HepG2 (cell line): ENCODE data around the gene RAMP3. TPM values are rescaled to one million over a fixed set of nuclear protein-coding genes. Genes with fewer than 3 reads are reported as not detected.

Source experiments
- ATAC-seq: fragments of 200-7000 bp; cut with Tn5 transposase; 3 replicates; pipeline ENCODE4 v1.9.1; 2020; ENCODE audit warnings: mild to moderate bottlenecking, moderate library complexity
- BruUV-seq: library from RNA; stranded (reverse); fragments of 400-500 nt; replicated peaks from 2 replicates; lab custom pipeline; 2021; lab: Mats Ljungman, UMichigan
- CTCF ChIA-PET: fragments of 300-600 bp; formaldehyde crosslinking; extraction: SDS; loops from one replicate; lab custom pipeline; 2021; ENCODE audit warnings: low total read pairs, inconsistent platforms, low intra/inter-chr PET ratio; lab: Yijun Ruan, JAX
- POLR2A ChIA-PET: fragments of 350-600 bp; sonication (Branson Sonifier 250); formaldehyde crosslinking; loops from one replicate; lab custom pipeline; 2020; ENCODE audit warnings: antibody characterized with exemption, inconsistent platforms; lab: Yijun Ruan, JAX
- DNase-seq: peaks from one replicate; pipeline ENCODE4 v3.0.0-alpha.2; 2015; ENCODE audit warnings: low spot score
- FAIRE-seq: peaks from 3 replicates; lab custom pipeline; 2011; peaks lifted over from hg19 to GRCh38; lab: Jason Lieb, UNC
- H2AFZ ChIP-seq: one replicate; pipeline ENCODE4 v1.6.1; 2011; ENCODE audit warnings: low read length, inconsistent platforms
- H3K27ac ChIP-seq: fragments of 300-600 bp; 3 replicates; pipeline ENCODE4 v1.8.0; 2011; ENCODE audit warnings: mixed run types, mild to moderate bottlenecking, mixed read lengths, low read length, inconsistent platforms; ENCODE audit not compliant: insufficient read depth; ENCODE audit errors: extremely low read length
- H3K27me3 ChIP-seq, 2 experiments: fragments of 200-600 bp in 1 of 2; 2 replicates in 1 of 2; 3 replicates in 1 of 2; pipeline versions ENCODE4 v1.6.0 to v1.8.0; 2011; ENCODE audit warnings: low read length in 2 of 2, mild to moderate bottlenecking in 2 of 2, moderate library complexity in 2 of 2, inconsistent platforms in 1 of 2; ENCODE audit not compliant: insufficient read depth in 2 of 2, control insufficient read depth in 1 of 2
- H3K36me3 ChIP-seq, 2 experiments: fragments of 200-600 bp in 1 of 2; replicated peaks in 1 of 2; 2 replicates in 1 of 2; 3 replicates in 1 of 2; pipeline versions ENCODE4 v1.5.1 to v1.8.0; 2011; ENCODE audit warnings: low read length in 2 of 2, inconsistent platforms in 1 of 2; ENCODE audit not compliant: insufficient read depth in 2 of 2, control insufficient read depth in 1 of 2
- H3K4me1 ChIP-seq: 2 replicates; pipeline ENCODE4 v1.5.1; 2012; ENCODE audit warnings: low read length, inconsistent platforms; ENCODE audit not compliant: insufficient read depth
- H3K4me2 ChIP-seq: 2 replicates; pipeline ENCODE4 v1.6.0; 2011; ENCODE audit warnings: low read depth, low read length, inconsistent platforms
- H3K4me3 ChIP-seq, 3 experiments: fragments of 200-600 bp in 1 of 3; sonication (generic), shearing (Covaris generic) in 1 of 3; replicated peaks in 1 of 3; 2 replicates each; pipeline ENCODE4 v1.5.1; 2011 to 2016; ENCODE audit warnings: low read length in 3 of 3, inconsistent platforms in 2 of 3, low read depth in 2 of 3, mild to moderate bottlenecking in 2 of 3, control low read depth in 1 of 3, mixed read lengths in 1 of 3; ENCODE audit not compliant: insufficient read depth in 1 of 3
- H3K79me2 ChIP-seq: one replicate; pipeline ENCODE4 v1.6.1; 2011; ENCODE audit warnings: low read length, inconsistent platforms; ENCODE audit not compliant: insufficient read depth
- H3K9ac ChIP-seq: 2 replicates; pipeline ENCODE4 v1.6.0; 2011; ENCODE audit warnings: mild to moderate bottlenecking, low read depth, low read length, inconsistent platforms; ENCODE audit not compliant: insufficient read depth
- H3K9me3 ChIP-seq: 2 replicates; pipeline ENCODE4 v1.5.1; 2012; ENCODE audit warnings: mild to moderate bottlenecking, low read length
- H4K20me1 ChIP-seq: 2 replicates; pipeline ENCODE4 v1.6.0; 2011; ENCODE audit warnings: inconsistent platforms, mild to moderate bottlenecking, low read length, moderate library complexity; ENCODE audit not compliant: insufficient read depth
- GLI4 ChIP-seq: sonication (generic); formaldehyde crosslinking; IDR thresholded peaks from 2 replicates; pipeline ENCODE4 v1.5.1; 2020; ENCODE audit warnings: missing genetic modification reagents, mild to moderate bottlenecking, moderate library complexity, borderline replicate concordance
- NR1H2 ChIP-seq: sonication (generic); formaldehyde crosslinking; IDR thresholded peaks from 2 replicates; pipeline ENCODE4 v1.8.1; 2022; ENCODE audit warnings: low read depth, missing genetic modification reagents, borderline replicate concordance
- RARG ChIP-seq: sonication (generic); formaldehyde crosslinking; IDR thresholded peaks from 2 replicates; pipeline ENCODE4 v1.4.0; 2020; ENCODE audit warnings: low read depth, mild to moderate bottlenecking, missing genetic modification reagents
- RXRB ChIP-seq: IDR thresholded peaks from 2 replicates; pipeline ENCODE4 v1.6.1; 2016; ENCODE audit warnings: borderline replicate concordance, missing genetic modification reagents, missing compliant biosample characterization
- STAG1 ChIP-seq: sonication (generic); formaldehyde crosslinking; IDR thresholded peaks from 2 replicates; pipeline ENCODE4 v1.4.0; 2020; ENCODE audit warnings: missing genetic modification reagents
- TBX3 ChIP-seq: fragments of 450-650 bp; IDR thresholded peaks from 2 replicates; pipeline ENCODE4 v1.6.1; 2017; ENCODE audit warnings: antibody characterized with exemption, mild to moderate bottlenecking, inconsistent platforms, borderline replicate concordance
- ZNF564 ChIP-seq: sonication (generic); formaldehyde crosslinking; IDR thresholded peaks from 2 replicates; pipeline ENCODE4 v1.8.1; 2023; ENCODE audit warnings: mild to moderate bottlenecking, missing genetic modification reagents
- WGBS: methylation state at CpG from one replicate; pipeline ENCODE4 v1.1.6; 2017; ENCODE audit warnings: low lambda C conversion rate; 5-methylcytosine and 5-hydroxymethylcytosine counted together
- in situ Hi-C: cut with HindIII; loops from 2 replicates; pipeline ENCODE4 v1.10.0; 2017; ENCODE audit warnings: low pct_unique_long_range_greater_than_20kb; ENCODE audit not compliant: extremely low pct_ligation_motif_present
- intact Hi-C: fragments of 100-400 bp; cut with micrococcal nuclease; formaldehyde crosslinking; loops from one replicate; pipeline ENCODE4 v1.10.0; 2022; ENCODE audit not compliant: unreplicated experiment
- polyA plus RNA-seq, 8 experiments: library from polyadenylated mRNA; depleted of rRNA in 3 of 8; stranded (reverse) in 7 of 8; unstranded in 1 of 8; fragments of >200 nt; fragmentation: Illumina TruSeq in 4 of 8; extraction: Trizol in 4 of 8; gene quantifications; 2 replicates each; pipeline versions ENCODE4 v1.2.1 to v1.2.3, GENCODE V29; 2011 to 2016; ENCODE audit warnings: low read depth in 4 of 8, missing spikeins in 1 of 8, mixed read lengths in 1 of 8; ENCODE audit not compliant: insufficient read depth in 1 of 8
- total RNA-seq, 5 experiments: library from RNA; depleted of rRNA; stranded (reverse); fragments of >200 nt; fragmentation: Illumina TruSeq; extraction: Trizol; gene quantifications; 2 replicates each; pipeline ENCODE4 v1.2.3, GENCODE V29; 2016; ENCODE audit warnings: low read depth in 1 of 5
- TF ChIP-seq, protein P1 (sequence below): sonication (generic); formaldehyde crosslinking; IDR thresholded peaks from 2 replicates; pipeline ENCODE4 v1.5.0; 2020; ENCODE audit warnings: mild to moderate bottlenecking, missing genetic modification reagents, moderate library complexity

Gene RAMP3
- total and polyA plus RNA-seq, 2 of the 13 experiments (the other 11 are each of a cell fraction or from before 2014, with no cell fraction given): not detected

DNA sequence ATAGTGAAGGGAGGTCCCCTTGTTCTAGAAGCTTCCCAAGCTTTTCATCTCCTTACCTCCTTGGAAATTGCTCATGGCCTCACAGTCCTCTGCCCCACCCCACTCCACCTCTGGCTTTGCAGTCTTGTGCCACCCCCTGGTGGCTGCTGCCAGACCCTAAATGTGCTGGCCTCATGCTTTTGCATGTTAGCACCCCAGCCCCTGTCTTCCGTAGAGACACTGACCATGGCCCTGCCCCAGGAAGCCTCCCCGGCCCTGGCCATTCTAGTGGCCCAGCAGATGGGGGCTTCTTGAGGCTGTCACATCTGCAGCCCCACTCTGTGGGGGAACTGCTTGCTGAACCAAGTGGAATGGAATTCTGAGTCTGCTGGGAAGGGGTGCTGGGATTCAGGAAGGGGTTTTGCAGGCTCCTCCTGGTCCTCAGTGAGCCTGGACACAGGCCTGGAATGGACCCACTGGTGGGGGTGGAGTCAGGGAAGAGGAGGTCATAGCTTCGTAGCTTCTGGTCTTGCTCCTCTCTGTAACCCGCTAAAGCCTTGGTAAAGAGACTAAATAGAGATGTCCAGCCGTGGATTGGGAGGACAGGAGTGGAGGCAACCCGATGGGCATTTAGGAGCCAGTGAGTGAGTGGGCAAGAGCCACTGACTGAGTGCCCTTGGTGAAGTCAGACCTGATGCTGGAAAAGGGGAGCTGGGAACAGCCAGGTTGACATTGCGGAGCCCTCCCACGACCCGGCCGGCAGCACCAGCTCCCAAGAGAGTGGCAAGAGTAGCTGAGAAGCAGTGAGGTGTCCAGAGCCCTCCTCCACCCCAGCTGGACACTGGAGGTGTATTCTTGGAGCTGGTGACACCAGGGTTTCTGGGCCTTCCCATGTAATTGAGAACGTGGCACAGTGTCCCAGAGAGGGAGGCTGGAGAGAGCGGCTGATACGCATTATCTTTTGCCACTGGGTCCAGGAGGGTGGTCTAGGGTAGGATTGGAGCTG, 20.9 kb downstream of the RAMP3 start:
- in situ Hi-C loops: no loop called here
- DNase-seq (peak; percentile 4), ATAC-seq (peak; percentile 69), FAIRE-seq (no peak)
- intact Hi-C loops: no loop called here
- H3K79me2 ChIP-seq: no peaks in the 10 kb centered on the region
- POLR2A ChIA-PET: no interaction called here
- H3K36me3 ChIP-seq: no peaks in the 10 kb centered on the region
- H3K4me1 ChIP-seq: no peaks in the 10 kb centered on the region
- H2AFZ ChIP-seq: no peak overlapping the region
- no peak overlapping the region for H3K4me2 ChIP-seq
- 0% methylated on average over 7 of the region's 13 CpGs for WGBS
- peaks cover 6 to 35% of the 10 kb centered on the region in 2 experiments; a peak in 4 of 5 replicates for H3K27me3 ChIP-seq
- CTCF ChIA-PET: no interaction called here
- H3K4me3 ChIP-seq: no peak overlapping the region
- H4K20me1 ChIP-seq: no peaks in the 10 kb centered on the region
- TF ChIP-seq TBX3: no peak
- no peak for TF ChIP-seq ZNF564
- no peak for TF ChIP-seq RXRB
- peak; percentile 44 for TF ChIP-seq STAG1 (CRISPR knock-in tag)
- TF ChIP-seq NR1H2: no peak
- no peak for TF ChIP-seq RARG (CRISPR knock-in tag)
- no peak for TF ChIP-seq GLI4 (CRISPR knock-in tag)
- TF ChIP-seq, protein P1, sequence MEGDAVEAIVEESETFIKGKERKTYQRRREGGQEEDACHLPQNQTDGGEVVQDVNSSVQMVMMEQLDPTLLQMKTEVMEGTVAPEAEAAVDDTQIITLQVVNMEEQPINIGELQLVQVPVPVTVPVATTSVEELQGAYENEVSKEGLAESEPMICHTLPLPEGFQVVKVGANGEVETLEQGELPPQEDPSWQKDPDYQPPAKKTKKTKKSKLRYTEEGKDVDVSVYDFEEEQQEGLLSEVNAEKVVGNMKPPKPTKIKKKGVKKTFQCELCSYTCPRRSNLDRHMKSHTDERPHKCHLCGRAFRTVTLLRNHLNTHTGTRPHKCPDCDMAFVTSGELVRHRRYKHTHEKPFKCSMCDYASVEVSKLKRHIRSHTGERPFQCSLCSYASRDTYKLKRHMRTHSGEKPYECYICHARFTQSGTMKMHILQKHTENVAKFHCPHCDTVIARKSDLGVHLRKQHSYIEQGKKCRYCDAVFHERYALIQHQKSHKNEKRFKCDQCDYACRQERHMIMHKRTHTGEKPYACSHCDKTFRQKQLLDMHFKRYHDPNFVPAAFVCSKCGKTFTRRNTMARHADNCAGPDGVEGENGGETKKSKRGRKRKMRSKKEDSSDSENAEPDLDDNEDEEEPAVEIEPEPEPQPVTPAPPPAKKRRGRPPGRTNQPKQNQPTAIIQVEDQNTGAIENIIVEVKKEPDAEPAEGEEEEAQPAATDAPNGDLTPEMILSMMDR (CRISPR knock-in tag): peak; percentile 44
- no TSS peak for BruUV-seq
- H3K9me3 ChIP-seq: no peaks in the 10 kb centered on the region
- no peak overlapping the region for H3K27ac ChIP-seq
- H3K9ac ChIP-seq: no peak overlapping the region
